NCI-H510A treated with DMSO at 0.1 percent for 48 hours (cell line): Measurements from ENCODE around the gene COL8A2.

ENCODE experiments used
- DNase-seq: peaks from one replicate; lab custom pipeline; 2025; lab: John Stamatoyannopoulos, UW

COL8A2 gene

DNA sequence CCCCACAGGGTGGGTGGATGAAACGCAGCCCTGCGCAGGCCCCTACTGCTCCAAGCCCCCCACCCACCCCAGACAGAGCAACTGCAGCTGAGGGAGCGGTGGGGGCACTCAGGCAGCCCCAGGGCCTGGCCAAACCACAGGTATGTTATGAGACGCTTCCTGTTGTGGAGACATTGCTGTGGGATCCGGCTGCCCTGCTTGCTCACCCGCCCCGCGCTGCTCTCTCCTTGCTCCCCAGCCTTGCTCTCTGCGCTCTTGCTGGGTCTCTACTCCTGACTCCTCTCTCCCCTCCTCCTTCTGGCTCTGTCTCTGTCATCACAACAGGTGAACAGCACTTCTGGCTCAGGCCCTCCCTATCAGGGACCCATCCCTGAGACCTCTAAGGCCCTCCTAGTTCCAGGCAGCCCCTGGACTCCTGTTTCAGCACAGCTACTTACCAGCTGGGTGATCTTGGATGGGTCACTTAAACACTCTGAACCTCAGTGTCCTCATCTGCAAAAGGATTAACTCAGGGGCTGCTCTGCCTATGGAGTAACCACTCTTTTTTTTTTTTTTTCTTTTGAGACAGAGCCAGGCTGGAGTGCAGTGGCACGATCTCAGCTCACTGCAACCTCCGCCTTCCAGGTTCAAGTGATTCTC is 15.9 kb downstream of the COL8A2 start:
- DNase-seq, result no peak

GRCh38 chr1:36108314-36108713 is 16.7 kb downstream of the COL8A2 start:
- no peak for DNase-seq

GRCh38 chr1:36107394-36107793 is 17.6 kb downstream of the COL8A2 start:
- DNase-seq, result no peak

DNA sequence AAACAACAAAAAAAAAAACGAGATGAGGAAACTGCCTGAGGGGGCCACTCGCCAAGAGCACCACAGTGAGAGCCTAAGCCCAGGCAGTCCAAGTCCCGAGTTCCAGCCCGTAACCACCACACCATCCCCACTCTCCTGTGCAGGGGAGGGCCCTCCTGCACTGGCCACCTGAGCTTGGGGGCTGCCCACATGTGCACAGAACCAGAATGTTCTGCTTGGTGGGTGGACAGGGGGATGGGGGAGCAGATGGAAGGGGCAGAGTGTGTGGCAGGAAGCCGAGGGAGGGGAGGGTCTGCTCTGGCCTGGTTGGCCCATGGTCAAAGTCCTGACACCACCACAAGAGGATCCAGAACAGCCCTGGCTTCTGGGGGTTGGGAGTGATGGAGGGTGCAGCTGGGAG is 18.8 kb downstream of the COL8A2 start:
- DNase-seq, result no peak

DNA sequence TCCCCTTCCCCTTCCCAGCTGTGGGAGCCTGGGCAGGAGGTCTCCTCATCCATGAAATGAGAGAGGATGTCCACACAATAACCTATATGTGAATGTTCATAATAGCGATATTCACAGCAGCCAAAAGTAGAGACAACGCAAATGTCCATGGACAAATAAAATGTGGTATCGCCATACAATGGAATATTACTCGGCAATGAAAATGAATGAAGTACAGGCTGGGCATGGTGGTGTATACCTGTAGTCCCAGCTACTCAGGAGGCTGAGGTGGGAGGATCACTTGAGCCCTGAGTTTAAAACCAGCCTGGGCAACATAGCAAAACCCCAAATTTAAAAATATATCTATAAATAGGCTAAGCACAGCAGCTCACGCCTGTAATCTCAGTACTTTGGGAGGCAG is 23.5 kb downstream of the COL8A2 start:
- no peak for DNase-seq

DNA sequence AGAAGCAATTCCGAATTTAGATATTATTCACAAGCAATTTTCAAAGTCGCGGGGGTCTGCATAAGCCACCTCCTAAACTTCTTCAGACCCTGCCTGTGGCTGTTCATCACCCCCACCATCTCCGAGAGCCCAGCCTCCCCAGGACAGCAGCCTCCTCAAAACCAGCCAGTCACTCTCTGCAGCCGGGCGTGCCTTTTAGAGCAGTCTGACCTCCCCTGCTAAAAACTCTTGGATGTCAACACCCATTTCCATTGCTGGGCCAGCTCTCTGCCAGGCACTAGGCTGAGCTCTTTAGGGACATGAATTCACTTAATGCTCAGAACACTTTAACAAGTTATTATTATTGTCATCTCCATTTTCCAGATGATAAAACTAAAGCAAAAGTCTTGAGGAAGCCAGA is 24.6 kb downstream of the COL8A2 start:
- DNase-seq, result no peak

GRCh38 chr1:36099681-36100341 is 25.2 kb downstream of the COL8A2 start:
- peak; percentile 95 for DNase-seq

DNA sequence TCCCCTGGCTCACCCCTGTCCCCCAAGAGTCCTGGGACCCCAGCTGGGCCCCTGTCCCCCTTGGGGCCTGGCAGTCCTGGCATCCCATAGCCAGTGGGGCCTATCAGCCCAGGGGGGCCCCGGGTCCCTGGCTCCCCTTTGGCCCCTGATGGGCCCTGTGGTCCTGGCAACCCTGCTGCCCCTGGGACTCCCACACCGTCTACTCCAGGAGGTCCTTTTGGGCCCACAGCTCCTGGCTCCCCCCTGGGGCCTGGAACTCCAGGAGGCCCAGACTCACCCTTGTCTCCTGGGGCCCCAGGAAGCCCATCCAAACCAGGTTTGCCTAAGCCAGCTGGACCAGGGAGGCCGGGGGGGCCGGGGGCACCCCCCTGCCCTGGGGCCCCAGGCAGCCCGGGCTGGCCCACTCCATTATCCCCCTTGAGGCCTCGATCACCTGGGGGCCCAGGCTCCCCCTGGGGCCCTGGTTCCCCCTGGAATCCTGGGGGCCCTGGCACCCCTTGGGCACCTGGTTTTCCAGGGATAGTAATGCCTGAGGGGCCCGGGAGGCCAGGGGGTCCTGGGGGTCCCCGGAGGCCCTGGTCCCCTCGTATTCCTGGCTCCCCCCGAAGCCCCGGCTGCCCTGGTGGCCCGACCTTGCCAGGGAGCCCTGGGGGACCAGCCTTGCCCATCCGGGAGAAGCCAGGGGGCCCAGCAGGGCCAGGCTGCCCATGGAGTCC is 26.2 kb downstream of the COL8A2 start:
- no peak for DNase-seq

- no peak for DNase-seq
Measured at GRCh38 chr1:36097693-36098585, 27.1 kb downstream of the COL8A2 start.

DNA sequence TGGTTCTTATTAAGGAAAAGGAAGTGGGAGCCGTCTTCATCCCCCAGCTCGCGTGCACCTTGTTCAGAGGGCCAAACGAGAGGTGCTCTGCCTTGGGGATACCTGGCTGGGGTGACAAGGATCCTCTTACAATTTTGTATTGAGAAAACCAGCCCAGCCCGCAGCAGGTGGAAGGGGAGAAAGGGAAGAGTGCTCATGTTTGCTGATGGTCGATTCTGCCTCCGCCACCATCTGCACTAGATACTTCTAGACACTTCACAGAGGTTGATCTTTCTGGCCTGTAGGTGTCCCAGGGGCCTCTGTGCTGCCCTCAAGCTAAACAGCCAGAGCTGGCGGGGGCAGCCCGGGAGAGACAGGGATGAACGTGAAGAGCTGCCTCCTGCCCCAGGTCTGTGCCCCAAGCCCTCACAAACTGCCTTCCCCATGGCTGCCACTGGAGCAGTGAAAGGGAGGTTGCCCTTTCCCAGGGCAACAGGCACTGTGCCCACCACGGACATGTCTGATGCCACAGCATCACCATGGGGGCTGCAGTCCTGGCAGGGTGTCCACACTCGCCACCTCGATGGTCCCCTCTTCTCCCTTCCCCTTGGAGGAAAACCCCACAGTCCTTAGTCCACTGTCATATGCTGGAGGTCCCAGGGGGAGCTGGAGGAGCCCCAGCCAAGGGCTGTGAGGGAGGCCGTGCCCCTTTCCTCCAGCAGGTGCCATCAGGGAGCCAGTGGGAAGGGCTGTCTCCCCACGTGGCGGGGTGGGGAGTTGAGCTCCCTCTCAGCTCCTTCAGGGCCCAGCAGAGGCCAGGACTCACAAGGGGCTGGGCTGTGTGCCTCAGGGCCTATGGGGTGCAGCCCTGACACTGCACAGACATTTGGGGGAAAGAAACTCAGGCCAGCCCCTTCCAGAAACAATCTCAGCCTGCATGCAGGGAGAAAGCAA is 28.3 kb downstream of the COL8A2 start:
- DNase-seq, result peak; percentile 86

DNA sequence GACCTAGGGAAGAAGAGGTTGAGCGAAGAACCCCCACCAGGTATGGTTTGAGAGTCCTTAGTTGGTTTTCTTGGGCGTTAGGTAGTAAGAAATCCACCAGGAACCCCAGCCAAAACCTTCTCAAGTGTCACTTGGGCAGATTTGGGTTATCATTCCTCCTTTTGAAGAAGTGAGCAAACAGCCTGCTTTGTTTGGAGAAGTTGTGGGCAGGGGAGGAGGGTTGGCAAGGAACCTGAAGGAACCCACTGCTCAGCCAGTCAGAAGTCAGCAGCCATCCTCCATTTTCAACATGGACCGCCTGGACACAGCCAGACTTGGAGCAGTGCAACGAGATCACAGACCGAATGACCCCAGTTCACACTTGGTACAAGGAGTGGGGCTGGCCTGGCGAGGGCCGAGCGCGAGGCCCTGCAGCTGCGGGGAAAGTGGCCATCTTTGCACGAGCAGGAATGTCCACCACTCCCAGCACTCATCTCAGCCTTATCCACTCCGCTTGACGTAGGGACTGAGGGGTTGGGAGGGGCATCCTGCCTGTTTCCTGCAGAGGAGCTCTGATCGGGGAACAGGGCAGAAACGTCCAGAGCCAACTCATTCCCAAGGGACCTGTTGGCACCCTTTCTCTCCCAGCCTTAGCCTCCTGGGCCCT is 29.1 kb downstream of the COL8A2 start:
- peak; percentile 60 for DNase-seq

GRCh38 chr1:36094621-36095061 is 30.4 kb downstream of the COL8A2 start:
- DNase-seq, result no peak

- no peak for DNase-seq
Measured at GRCh38 chr1:36093929-36094328, 31.1 kb downstream of the COL8A2 start.

DNA sequence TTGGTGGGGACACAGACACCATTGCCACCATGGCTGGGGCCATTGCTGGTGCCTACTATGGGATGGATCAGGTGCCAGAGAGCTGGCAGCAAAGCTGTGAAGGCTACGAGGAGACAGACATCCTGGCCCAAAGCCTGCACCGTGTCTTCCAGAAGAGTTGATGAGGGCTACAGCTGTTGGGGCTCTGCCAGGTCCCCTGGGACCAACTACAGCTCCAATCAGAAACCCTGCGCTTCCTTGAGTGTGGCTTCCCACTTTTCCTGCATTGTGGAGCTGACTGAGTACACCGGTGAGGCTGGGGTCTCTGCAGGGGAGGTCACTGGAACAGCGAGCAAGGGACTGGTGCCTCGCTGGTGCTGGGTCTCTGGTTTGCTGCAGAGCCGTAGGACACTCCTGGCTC is 31.8 kb downstream of the COL8A2 start:
- no peak for DNase-seq

GRCh38 chr1:36092798-36093185 is 32.2 kb downstream of the COL8A2 start:
- DNase-seq, result no peak

DNA sequence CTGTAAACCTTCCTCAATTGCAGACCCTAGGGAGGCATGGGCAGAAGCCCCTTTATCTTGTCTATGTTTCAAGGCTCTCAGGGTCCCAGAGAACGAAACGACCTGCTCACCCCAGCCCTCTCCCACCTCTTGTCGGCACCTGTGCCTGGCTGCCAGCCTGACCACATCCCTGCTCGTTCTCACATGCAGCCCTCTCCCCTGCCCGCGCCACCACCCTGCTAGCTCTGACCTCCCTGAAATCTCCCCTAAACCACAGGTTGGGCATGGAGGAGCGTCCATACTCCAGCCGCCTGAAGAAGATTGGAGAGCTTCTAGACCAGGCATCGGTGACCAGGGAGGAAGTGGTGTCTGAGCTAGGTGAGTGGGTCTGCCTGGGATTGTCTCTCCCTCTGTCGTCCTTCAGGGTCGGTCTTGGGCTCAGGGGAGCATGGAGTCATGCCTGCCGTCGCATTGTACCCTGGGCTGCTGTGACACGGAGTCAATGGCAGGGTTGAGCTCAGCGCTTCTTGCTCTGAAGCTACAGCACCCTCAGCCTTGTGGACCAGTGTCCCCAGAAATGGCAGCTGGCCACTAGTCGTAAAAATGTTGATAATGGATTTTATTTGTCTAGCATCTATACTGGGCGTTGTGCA is 32.7 kb downstream of the COL8A2 start:
- no peak for DNase-seq

DNA sequence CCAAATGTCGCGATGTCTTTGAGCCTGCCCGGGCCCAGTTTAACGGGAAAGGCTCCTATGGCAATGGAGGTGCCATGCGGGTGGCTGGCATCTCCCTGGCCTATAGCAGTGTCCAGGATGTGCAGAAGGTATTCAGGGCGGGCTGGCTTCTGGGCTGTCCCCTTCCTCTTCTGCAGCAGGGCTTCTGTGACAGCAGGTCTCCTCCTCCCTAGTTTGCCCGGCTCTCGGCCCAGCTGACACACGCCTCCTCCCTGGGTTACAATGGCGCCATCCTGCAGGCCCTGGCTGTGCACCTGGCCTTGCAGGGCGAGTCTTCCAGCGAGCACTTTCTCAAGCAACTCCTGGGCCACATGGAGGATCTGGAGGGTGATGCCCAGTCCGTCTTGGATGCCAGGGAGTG is 33.3 kb downstream of the COL8A2 start:
- no peak for DNase-seq

DNA sequence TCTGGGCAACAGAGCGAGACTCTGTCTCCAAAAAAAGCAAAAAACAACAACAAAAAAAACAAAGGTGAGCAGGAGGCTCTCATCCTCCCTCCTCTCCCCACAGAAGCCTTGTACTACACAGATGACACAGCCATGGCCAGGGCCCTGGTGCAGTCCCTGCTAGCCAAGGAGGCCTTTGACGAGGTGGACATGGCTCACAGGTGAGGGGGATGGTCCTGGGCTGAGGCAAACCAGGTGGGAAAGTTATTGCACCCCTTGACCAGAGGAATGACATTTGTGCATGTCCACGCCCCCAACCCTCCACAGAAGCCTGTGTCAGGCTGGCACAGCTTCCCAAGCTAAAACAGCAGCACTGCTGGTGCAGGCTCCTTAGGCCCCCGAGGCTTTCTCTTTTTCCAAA is 33.9 kb downstream of the COL8A2 start:
- no peak for DNase-seq

GRCh38 chr1:36089393-36090121 is 35.5 kb downstream of the COL8A2 start:
- DNase-seq, result no peak
